Breast epithelium (tissue), 3 donors: ENCODE measurements around the gene CASD1.

Experiments
- POLR2A ChIP-seq: fragments of 450-650 bp; IDR thresholded peaks from one replicate; pipeline ENCODE4 v1.6.1; 2016; ENCODE audit warnings: antibody characterized with exemption, mild to moderate bottlenecking, moderate library complexity
- POLR2AphosphoS5 ChIP-seq, 3 donors: sonication (generic); formaldehyde crosslinking; IDR thresholded peaks; one replicate each; pipeline ENCODE4 v1.6.1; 2017; ENCODE audit warnings: antibody characterized with exemption in 3 of 3
- TF ChIP-seq, protein P1 (sequence below), 3 donors: fragments of 450-650 bp; IDR thresholded peaks; one replicate each; pipeline ENCODE4 v1.5.1; 2016 to 2017; ENCODE audit warnings: antibody characterized with exemption in 3 of 3, mild to moderate bottlenecking in 3 of 3, moderate library complexity in 3 of 3

- TF ChIP-seq, protein P1, sequence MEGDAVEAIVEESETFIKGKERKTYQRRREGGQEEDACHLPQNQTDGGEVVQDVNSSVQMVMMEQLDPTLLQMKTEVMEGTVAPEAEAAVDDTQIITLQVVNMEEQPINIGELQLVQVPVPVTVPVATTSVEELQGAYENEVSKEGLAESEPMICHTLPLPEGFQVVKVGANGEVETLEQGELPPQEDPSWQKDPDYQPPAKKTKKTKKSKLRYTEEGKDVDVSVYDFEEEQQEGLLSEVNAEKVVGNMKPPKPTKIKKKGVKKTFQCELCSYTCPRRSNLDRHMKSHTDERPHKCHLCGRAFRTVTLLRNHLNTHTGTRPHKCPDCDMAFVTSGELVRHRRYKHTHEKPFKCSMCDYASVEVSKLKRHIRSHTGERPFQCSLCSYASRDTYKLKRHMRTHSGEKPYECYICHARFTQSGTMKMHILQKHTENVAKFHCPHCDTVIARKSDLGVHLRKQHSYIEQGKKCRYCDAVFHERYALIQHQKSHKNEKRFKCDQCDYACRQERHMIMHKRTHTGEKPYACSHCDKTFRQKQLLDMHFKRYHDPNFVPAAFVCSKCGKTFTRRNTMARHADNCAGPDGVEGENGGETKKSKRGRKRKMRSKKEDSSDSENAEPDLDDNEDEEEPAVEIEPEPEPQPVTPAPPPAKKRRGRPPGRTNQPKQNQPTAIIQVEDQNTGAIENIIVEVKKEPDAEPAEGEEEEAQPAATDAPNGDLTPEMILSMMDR (IDR thresholded peaks at IDR 0.05): no peak
- TF ChIP-seq POLR2A (no peak), POLR2AphosphoS5 (IDR thresholded peaks at IDR 0.05) (no peak)
These were observed 69.9 kb downstream of the CASD1 start for GRCh38 chr7:94579470-94579869.
